HG02763 (cell line): Measurements from ENCODE around the gene SMOC2.

ENCODE experiments used
- ATAC-seq: cut with Tn5 transposase; IDR thresholded peaks from one replicate; pipeline ENCODE4 v1.9.1; 2021; ENCODE audit warnings: mild to moderate bottlenecking, moderate library complexity; ENCODE audit not compliant: unreplicated experiment

The SMOC2 gene

GRCh38 chr6:168641446-168641845, 200.5 kb downstream of the SMOC2 start:
- ATAC-seq: no peak

- ATAC-seq: no peak
These were observed 202.4 kb downstream of the SMOC2 start for GRCh38 chr6:168643401-168643800.

- no peak for ATAC-seq
These were observed 204.3 kb downstream of the SMOC2 start for GRCh38 chr6:168645326-168645725.

- no peak for ATAC-seq
These were observed 206.3 kb downstream of the SMOC2 start for GRCh38 chr6:168647271-168647670.

- ATAC-seq: no peak
These were observed 207.5 kb downstream of the SMOC2 start for GRCh38 chr6:168648240-168649125.

GRCh38 chr6:168649209-168649608, 208.2 kb downstream of the SMOC2 start:
- no peak for ATAC-seq

- no peak for ATAC-seq
These were observed 209.7 kb downstream of the SMOC2 start for GRCh38 chr6:168650671-168651111.

- no peak for ATAC-seq
These were observed 214.6 kb downstream of the SMOC2 start for GRCh38 chr6:168655462-168656152.

GRCh38 chr6:168658059-168658458, 217.1 kb downstream of the SMOC2 start:
- no peak for ATAC-seq

- no peak for ATAC-seq
These were observed 219.5 kb downstream of the SMOC2 start for GRCh38 chr6:168660400-168660945.

- ATAC-seq: no peak
These were observed 221.4 kb downstream of the SMOC2 start for GRCh38 chr6:168662301-168662936.

GRCh38 chr6:168663041-168663440, 222.1 kb downstream of the SMOC2 start:
- no peak for ATAC-seq

- no peak for ATAC-seq
These were observed 224.0 kb downstream of the SMOC2 start for GRCh38 chr6:168664956-168665355.

GRCh38 chr6:168666170-168666569, 225.2 kb downstream of the SMOC2 start:
- no peak for ATAC-seq

GRCh38 chr6:168666699-168667427, 225.9 kb downstream of the SMOC2 start:
- no peak for ATAC-seq

- no peak for ATAC-seq
These were observed 226.4 kb downstream of the SMOC2 start for GRCh38 chr6:168667428-168667805.

- ATAC-seq: no peak
These were observed 229.5 kb downstream of the SMOC2 start for GRCh38 chr6:168670401-168670985.

GRCh38 chr6:168671028-168671862, 230.3 kb downstream of the SMOC2 start:
- no peak for ATAC-seq

GRCh38 chr6:168671863-168672546, 231.0 kb downstream of the SMOC2 start:
- ATAC-seq: no peak
